ACHN (cell line): Measurements from ENCODE around the gene SOX13.

Experiments used
- DNase-seq: peaks from one replicate; pipeline ENCODE4 v3.0.0-alpha.2; 2015
- in situ Hi-C: cut with HindIII; loops from 2 replicates; pipeline ENCODE4 v1.10.0; 2017; ENCODE audit warnings: low sequenced_read_pairs, low pct_ligation_motif_present, low pct_unique_long_range_greater_than_20kb

SOX13 gene

DNA sequence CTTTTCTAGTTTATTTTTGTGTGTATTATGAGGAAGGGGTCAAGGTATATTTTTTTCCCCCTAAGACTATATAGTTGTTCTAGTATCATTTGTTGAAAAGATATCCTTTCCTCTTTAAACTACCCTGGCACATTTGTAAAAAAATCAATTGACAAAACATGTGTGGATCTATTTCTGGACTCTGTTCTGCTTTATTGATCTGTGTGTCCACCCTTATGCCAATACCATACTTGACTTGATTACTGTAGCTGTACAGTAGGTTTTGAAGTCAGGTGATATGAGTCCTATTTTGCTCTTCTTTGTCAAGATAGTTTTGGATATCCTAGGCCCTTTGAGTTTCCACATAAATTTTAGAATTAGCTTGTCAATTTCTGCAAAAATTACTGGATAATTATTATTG, 21.2 kb upstream of the SOX13 start:
- DNase-seq: no peak
- in situ Hi-C loops: no loop called here

DNA sequence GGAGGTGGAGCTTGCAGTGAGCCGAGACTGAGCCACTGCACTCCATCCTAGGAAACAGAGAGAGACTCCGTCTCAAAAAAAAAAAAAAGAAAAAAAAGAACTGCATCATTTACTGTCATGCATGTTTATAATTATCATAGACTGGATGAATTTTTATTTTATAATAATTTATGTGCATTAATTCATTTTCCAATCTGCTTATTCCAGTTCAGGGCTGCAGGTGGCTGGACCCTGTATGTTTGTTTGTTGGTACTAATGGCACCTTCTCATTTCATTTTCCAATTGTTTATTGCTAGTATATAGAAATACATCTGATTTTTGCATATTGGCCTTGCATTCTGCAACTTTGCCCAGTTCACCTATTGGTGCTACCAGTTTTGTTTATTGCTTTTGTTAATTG, 19.0 kb upstream of the SOX13 start:
- in situ Hi-C loops: no loop called here
- DNase-seq: no peak

DNA sequence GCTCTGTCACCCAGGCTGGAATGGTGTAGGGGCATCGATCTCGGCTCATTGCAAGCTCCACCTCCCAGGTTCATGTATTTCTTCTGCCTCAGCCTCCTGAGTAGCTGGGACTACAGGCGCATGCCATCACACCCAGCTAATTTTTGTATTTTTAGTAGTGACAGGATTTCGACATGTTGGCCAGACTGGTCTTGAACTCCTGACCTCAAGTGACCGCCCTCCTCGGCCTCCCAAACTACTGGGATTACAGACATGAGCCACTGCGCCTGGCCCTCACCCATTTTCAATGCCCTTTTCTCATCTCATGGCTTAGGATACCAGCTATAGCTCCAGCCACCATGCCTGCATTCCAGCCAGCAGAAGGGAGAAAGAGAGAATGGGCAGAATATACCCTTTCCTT, 12.9 kb upstream of the SOX13 start:
- DNase-seq: no peak
- in situ Hi-C loops: no loop called here

DNA sequence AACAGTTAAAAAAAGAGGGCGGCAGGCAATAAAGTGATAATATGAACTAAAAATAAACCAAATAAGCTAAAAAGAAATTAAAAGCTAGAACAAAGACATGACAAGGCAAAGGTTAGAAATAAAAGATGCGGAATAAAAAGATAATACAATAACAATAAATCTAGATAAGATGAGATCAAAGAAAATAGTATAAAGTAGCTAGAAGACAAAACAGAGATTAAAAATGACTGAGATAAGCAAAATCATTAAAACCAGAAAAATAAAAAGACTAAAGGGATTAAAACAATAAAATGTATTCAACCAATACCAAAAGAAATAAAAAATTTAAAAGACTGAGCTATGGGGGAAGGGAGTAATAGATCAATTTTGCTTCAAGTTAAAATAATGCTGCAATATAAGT, 10.8 kb upstream of the SOX13 start:
- in situ Hi-C loops: no loop called here
- no peak for DNase-seq

DNA sequence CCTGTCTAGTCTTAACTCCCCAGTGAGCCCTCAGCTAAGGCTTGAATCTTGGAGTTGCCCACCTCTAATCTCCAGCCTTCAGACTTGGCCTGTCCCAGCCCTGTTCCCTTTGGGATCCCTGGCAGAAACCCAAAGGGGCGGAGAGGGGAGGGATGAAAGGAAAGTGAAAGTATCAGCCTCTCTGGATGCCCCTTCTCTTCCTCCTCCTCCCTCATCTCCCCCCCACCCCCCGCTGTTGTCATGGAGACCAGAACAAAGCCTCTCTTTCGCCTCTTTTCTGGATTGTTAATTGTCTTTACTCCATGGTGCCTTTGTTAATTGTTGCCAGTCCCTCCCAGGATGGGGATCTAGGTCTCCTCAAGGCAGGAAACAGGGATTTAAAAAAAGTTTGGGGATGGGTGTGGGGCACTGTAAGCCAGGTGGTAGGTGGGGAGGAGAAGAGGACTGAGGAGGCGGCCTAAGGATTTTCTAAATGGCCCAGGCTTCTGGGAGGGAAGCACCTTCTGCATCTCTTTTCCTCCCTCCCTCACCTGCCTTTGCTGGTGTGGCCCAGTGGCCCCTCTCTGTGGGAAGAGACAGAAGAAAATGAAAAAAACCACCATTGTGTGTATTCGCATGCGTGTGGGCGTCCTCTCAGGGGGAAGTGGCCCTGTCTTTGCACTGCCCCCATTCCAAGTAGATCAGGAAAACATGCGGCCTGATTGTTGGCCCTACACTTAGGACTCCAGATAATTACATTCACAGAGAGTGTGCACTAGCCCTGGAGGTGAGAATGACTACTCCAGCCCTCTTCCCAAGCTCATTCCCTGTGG, 7.5 kb upstream of the SOX13 start:
- in situ Hi-C loops: no loop called here

DNA sequence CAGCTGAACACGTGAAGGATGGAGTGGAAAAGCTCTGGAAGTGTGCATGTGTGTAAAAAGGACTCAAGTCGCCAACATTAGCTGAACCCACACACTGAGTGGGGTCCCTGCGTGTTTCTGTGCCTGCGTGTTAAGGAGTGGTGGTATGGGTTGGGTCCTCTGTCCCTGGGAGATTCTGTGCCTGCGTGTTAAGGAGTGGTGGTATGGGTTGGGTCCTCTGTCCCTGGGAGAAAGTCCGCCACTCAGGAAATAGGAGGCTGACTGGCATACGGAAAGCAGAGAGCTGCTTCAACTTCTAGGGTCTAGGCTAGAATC, 7.0 kb upstream of the SOX13 start:
- DNase-seq: no peak

More for the DNA sequence above, 7.5 kb upstream of the SOX13 start:
- peak; percentile 49 for DNase-seq

DNA sequence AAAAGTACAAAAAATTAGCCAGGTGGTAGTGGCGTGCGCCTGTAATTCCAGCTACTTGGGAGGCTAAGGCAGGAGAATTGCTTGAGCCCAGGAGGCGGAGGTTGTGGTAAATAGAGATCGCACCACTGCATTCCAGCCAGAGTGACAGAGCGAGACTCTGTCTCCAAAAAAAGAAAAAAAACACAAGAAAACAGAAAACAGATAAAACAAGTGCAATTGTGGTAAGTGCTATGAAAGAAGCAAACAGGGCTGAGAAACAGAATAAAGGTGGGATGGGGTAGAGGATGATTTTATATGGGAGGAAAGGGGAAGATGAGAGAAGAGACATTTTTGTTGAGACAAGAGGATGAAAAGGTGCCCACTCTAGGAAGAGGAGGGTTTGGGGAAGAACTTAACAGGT, 5.0 kb upstream of the SOX13 start:
- DNase-seq: no peak
- in situ Hi-C loops: no loop called here

More for the DNA sequence above, 7.0 kb upstream of the SOX13 start:
- in situ Hi-C loops: no loop called here

DNA sequence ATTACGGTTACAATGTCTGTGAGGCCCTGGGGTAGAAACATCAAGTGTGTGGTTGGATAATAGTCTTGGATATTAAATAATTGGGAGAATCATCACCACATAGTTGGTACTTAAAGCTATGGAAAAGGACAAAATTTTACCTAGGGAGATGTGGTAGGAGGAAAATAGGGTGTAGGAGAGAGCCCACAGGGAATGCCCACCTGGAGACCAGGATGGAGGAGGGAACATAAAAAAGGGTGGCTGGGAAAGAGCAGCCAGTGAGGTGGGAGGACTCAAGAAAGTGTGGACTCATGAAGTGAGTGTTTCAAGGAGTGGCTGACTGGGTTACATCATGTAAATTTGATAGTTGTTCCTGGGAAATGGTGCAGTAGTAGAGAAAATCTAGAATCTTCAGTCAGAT, 3.0 kb upstream of the SOX13 start:
- no peak for DNase-seq
- in situ Hi-C loops: no loop called here

DNA sequence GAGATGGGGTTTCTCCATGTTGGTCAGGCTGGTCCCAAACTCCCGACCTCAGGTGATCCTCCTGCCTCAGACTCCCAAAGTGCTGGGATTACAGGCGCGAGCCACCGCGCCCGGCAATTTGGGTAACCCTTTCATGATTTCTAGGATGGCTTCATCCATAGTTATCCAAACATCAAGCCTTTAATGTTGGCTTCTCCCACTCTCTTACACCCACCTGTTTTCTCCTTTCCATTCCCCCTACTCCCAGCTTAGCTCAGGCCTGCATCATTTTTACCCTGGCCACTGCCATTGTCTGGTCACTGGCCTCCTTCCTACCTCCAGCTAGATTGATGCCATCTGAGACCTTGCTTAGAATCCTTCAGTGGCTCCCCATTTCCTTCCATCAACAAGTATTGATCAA, 2.0 kb upstream of the SOX13 start:
- in situ Hi-C loops: no loop called here
- no peak for DNase-seq

DNA sequence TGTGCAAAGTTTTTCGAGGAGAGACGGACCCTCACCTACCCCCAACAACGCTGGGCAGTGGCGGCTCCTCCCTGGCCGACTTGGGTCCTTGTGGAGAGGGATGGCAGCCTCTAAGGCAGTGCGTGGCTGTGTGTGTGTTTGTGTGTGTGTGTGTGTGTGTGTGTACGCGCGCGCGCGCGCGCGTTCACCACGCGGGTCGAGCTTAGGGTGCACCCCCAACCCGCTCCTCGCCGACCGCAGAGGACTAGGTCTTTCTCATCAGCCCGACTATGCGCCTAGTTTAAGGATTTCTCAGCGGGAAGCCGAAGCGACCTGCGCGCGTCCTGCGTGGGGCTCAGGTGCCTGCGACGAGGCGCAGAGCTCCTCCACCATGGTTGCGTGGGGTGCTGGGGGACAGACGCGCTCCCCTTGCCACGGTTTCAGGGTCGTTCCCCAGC, 940 bp downstream of the SOX13 start:
- DNase-seq: no peak
- in situ Hi-C loops: no loop called here

DNA sequence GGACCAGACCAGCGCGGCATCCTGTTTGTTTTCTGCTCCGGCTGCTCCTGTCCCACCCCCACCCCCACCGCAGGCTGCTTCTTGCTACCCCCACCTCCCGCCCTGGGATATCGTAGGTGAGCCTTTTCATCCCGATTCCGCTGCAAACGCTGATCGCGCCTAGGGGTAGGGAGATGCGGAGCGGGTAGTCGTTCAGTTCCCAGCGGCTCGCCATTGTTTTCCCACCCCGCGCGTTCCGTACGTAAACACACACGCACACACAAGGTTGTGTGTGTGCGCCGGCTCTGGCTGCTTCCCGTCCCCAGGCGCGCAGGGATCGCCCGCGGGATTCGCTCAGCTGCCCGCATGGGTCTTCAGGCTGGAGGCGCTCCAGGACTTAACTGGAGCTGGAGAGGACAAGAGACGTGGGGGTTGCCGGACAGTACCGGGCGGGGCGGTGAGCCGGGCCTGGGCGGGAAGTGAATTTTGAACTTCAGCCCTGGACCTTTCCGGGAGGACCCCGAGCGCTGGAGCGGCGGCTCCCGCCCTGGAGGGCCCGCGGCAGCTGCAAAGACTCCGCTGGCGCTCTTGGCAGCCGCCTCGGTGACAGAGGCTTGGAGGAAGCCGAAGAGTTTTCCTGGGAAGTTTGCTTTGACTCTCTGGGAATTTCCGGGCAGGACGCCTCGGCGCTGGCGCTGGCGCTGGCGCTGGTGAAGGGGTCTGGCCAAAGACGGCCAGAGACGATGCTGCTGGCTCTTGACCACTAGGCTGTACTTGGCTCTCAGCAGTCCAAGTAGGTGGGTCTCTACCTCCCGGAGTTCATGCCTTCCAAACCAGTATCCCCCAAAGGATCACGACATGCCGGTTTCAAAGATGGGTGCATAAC, 1.6 kb downstream of the SOX13 start:
- DNase-seq: peak; percentile 42

DNA sequence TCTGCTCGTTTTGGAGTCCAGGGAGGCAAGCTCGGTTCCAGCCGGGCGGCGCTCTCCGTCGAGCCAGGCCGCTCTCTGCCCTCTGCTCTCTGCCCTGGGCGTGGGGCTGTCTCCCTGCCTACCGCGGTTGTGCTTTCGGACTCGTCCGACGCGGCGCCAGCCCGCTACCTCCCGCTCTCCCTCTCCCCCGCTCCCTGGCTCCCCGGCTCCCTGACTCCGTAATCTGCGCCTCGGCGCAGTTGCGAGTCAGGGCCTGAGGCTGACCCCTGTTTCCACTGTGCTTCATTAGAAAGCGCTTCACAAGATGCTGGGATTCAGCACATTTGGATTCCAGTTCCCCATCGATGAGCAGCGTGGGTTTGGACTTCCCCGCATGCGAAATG, 2.2 kb downstream of the SOX13 start:
- in situ Hi-C loops: no loop called here
- no peak for DNase-seq

More for the DNA sequence above, 1.6 kb downstream of the SOX13 start:
- in situ Hi-C loops: no loop called here

DNA sequence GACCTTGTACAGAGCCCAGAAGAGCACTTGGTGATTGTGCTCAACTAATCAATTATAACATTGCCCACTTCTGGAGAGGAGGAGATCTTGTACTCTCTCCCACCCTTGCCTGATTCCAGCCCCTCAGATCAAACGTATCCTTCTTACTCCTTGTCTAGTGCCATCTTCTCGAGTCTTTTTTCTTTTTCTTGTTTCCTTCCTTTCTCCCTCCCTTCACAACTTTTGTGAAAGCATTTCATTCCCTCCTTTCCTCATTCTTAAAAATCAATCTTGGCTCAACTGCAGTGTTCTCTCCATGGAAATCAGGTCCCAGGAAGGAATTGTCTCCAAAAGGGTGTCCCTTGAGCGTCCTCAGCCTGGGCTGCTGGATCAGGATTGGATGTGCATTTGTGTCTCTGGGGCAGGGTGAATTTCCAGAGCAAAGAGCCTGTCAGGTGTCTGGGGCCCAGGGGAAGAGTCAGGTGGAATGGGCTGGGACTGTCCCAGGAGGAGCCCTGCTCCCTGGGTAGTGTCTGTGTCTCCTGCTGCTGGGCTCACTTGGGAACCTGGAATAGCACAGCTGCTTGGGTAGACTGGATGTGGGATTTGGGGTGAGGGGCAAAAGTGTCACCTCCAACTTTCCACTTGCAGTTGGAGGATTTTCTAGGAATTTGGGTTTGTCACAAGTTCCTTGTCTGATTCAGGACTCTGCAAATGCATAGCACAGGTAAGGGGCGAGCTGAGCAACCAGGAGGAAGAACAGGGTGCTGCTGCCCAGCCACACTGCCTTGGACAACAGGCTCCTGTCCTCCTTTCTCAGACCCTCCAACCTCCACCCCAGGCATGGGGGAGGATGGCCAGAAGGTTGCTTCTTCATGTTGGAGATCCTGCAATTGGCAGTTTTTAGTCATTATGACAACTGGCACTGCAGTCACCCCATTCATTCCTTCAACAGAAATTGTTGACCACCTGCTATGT, 3.3 kb downstream of the SOX13 start:
- in situ Hi-C loops: no loop called here
- DNase-seq: no peak

DNA sequence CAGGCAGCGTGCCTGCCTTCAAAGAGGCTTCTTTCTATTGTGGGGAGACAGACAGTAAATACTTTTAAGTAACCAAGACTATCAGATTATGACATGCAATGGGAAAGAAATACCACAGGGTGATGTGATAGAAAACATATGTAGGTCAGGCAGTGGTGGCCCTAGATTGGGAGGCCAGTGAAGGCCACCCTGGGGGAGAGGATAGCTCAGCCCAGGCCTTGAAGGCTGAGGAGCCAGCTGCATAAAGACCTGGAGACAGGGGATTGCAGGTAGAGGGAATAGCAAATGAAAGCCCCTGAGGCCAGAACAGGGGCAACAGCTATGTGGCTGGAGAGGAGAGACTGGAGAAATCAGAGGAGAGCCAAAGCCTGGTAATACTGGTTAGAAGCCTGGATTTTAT, 4.0 kb downstream of the SOX13 start:
- in situ Hi-C loops: no loop called here
- DNase-seq: no peak

DNA sequence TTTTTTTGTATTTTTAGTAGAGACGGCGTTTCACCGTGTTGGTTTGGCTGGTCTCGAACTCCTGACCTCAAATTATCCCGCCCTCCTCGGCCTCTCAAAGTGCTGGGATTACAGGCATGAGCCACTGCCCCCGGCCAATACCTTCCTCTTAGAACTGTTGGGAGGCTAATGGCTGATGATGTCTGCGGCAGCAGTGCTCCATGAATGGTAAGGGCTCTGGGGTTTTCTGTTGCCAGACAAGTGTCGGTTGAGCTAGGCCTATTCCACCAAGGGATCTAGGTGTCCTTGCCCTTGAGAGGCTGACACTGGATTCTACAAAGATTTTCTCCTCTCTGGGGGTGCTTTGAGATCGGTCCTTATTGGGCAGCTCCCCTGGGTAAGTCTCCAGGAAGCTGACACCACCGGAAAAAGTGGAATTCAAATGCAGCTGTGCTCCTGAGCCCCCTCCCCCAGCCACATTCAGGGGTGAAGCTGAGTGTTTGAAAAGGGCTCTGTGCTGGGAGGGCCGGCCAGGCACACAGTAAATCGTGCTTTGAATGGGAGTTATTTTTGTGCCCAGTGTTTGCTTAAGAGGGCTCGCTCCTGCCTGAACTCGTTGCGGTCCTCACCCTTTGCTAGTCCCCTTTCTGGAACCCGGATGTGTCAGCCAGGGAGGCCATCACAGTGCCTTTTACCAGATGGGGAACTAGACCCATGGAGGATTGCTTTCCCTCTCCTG, 5.2 kb downstream of the SOX13 start:
- in situ Hi-C loops: no loop called here
- DNase-seq: no peak

DNA sequence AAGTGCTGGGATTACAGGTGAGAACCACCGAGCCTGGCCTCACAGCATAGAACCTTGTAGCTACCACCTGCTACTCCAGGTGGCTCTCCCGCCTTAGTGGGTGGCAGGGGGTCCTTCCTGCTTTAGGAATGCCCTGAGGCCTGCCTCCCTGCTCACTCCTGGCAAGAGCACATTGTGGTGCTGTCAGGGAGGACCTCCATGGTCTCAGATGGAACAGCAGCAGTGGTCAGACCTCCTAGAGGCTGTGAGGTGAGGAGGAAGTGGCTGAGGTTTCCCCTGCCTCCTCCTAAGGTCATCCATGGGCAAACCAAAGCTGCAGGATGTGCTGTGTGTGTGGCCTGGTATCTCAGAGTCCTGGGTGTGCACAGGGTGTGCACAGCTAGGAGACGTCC, 6.7 kb downstream of the SOX13 start:
- DNase-seq: peak; percentile 22
- in situ Hi-C loops: no loop called here

DNA sequence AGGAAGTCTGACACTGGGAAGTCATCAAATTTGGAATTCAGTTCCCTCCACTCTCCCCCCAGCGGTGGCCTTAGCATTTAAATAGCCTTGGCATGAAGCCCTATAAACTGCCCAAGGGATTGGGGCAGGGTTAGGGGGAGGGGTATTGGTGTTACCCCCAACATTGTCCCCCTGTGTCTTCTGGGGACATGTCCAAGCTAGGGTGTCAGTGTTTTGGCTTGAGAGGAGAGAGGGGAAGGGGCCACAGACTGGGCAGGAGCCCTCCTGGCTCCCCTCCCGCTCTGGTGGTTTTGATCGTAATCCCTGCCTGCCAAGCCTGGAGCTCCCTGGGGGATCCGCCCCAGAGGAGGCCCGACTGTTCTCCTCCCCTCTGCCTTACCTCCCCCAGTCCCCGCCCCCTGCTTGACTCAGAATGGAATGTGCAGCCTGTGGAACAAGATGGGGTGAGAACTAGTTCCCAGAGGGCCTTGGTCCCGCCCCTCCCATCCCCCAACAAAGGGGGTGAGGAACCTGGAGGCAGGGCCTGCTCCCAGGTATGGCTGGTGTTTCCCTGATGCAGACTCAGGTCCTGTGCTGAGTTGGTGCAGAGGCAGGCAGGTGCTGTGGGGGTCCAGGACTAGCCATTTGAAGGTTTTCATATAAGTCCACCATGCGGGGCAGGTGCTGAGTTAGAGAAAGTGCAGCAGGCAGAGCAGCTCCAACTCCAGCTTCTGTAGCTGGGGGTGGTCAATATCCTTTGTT, 7.4 kb downstream of the SOX13 start:
- peak; percentile 91 for DNase-seq
- in situ Hi-C loops: no loop called here
